ENCODE measurements around the gene SGMS1.
"Not testable (repeated sequence)": the region's sequence is repeated elsewhere in the genome, so short reads cannot be mapped to it uniquely, and the experiment has no call there.

SGMS1 gene

DNA sequence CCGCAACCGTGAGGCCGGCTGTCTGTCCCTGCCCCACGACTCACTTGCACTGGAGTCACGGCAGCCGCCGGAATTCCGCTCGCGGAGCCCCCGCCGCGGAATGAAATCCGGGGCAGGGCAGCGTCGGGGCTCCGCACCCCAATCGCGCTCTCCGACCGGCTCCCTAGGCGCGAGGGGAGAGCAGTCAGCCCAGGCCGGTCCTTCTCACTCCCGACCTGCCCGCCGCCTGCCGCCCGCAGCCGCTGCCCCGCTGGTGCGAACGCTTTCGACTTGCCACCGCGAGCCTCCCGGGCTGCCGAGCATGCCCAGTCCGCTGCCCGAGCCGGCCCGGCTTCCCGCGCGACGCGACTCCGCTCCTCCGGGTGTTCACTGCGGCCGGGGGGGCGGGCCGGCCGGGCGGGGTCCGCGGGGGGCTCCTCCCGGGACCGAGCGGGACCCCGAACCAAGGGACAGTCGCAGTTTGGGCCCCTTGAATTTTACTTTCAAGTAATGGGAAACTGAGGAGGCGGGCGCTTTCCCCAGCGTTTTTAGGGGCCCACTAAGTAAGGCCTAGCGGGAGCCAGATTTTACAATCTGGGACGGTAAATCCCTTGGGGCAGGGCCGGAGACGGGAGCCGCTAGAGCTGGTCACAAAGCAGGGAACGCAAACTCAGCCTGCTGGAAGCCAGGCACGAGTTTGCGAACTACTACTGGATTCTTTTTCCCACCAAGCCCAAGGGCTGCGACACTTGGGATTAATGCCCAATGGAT lies at the start of gene SGMS1:
Gene SGMS1 (minus strand): TSS at position 294 of the 750 bp plus-strand sequence. CDS start 279,842 bp downstream, outside the sequence.
- peak; percentile 79 for DNase-seq (ENCODE audit: low spot score)

DNA sequence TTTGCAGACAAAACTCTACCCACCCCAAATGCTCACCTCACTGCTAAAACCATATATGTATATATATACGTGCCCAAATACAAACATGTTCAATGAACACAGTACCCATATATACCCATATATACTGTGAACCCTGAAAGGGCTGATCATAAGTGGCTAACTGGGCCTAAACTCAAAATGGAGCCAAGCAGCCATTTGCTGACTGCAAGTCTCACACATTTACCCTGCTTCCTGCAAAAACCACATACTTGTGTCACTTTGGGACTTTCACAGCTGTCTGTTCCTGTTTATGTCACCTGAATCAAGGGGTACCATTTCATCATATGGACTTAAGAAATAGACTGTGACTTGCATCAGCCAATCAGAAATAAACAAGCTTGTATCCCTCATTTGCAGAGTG lies 48.4 kb upstream of the SGMS1 start:
- peak; percentile 59 for DNase-seq (ENCODE audit: low spot score)

DNA sequence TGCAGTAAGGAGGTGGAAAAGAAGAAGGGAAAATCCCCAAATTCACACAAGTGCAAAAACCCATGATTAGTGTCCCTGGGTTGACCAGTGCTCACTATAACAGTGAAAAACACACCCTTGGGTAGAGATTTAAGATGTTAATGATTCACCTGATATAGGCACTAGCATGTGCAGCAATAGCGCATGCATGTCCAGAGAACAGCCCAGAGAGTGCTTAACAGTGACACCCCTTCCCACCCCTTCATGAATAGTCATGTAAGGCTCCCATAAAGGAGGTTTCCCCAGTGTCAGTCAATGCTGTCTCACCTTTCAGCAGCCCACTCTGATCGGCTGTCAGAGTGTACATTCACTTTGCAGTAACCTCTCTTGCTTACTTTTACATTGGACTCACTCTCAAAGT lies 47.9 kb upstream of the SGMS1 start:
- DNase-seq (ENCODE audit: low spot score): not testable (repeated sequence)

DNA sequence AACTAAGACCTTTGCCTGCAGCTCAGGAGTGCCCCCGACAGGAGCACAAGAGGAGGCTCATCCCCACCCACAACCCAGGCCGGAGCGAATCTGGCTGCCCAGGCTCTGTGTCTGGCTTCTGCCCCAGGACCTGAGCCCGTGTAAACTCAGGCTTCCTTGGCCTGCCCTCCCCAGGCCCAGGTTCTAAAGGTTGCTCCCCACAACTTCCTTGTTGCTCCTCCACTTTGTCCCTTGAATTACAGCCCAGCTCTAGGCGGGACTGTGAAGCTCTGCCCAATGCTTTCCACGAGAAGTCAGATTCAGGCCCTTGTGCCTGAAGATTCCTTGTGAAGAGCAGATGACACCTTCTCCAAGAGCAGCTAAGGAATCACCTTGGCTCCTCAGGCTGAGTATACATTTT lies 46.2 kb upstream of the SGMS1 start:
- DNase-seq (ENCODE audit: low spot score): not testable (repeated sequence)

DNA sequence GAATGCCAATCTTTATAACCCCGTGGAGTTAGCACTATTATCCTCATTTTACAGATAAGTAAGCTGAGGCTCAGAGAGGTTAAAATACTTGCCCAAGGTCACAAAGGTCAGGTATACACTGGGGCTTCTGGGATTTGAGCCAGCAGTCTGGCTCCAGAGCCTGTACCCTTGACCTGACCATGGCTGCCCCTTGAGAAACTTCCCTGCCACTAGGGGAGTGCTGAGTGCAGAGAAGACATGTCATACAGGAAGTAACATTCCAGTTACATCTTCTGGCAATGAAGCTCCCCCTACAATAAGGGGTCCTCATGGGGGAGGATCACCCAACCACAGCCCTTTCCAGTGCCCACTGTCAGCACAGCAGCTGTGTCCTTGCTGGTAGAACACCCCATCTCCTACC lies 43.6 kb upstream of the SGMS1 start:
- not testable (repeated sequence) for DNase-seq (ENCODE audit: low spot score)

DNA sequence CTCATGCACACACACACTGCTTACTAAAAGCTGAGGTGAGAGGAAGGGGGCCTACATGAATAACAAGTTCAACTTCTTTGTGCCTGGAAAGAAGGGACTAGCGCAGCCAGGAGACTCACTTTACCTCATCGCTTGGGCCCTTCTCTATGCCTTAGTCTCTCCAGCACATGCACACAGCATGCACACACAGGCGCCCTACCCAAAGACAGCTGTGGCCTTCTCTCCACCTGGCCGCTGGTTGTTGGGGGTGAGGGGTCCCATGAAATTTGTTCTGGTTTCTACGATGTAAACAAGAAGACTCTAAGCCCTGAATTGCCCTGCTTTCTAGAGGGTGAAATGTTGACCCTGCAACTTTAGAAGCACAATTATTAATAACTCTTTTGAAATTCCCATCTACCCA lies 38.7 kb upstream of the SGMS1 start:
- DNase-seq (ENCODE audit: low spot score): not testable (repeated sequence)

DNA sequence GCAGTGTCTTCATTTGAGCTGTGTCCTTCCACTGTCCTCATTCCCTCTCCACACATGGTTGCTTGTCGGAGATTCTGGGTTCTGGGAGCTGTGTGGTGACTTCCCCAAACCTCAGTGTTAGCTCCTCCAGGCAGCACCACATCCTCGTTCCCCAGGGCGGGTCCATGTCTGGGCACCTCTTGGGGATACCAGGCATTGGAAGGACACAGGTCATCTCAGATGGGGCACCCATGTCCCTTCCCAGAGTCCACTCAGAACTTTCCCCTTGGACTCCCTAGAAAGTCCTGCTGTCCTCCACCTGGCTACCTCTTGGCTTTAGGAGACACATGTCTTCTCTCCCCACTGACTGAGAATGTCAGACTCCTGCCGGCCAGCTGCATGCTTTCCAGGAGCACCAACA lies 37.8 kb upstream of the SGMS1 start:
- not testable (repeated sequence) for DNase-seq (ENCODE audit: low spot score)

DNA sequence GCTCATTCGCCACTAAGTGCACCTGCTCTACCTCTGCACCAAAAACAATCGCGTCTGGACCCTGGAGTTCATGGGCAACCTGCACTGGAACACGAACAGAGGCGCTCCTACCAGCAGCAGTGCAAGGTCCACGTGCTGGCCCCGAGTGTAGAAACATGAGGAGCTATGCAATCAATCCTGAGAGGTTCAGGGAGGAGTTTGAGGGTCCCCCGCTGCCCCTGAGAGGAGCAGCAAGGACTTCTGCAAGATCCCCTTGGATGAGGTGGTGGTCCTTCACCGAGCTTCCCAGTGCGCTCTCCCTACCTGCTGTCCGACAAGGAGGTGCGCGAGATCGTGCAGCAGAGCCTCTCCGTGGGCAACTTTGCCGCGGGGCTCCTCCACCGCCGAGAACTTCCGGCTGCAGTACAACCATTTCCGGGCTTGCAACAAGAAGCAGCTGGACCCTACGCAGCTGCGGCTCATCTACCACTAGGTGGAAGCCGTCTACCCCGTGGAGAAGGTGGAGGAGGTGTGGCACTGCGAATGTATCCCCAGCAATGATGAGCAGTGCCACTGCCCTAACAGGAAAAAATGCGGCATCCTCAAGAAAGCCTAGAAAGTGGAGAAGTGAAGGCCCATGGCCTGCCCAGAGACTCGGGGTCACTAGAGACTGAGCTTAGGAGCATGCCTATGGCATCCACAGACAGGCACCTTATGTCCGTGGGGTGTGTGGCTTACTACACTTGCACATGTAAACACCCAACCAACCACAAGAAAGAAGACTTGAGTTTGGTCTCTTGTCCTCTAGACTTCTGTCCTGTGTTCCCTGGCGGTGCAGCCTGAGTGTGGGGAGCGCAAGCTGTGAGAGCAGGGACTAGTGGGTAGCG lies 36.3 kb upstream of the SGMS1 start:
- DNase-seq (ENCODE audit: low spot score): peak; percentile 38

DNA sequence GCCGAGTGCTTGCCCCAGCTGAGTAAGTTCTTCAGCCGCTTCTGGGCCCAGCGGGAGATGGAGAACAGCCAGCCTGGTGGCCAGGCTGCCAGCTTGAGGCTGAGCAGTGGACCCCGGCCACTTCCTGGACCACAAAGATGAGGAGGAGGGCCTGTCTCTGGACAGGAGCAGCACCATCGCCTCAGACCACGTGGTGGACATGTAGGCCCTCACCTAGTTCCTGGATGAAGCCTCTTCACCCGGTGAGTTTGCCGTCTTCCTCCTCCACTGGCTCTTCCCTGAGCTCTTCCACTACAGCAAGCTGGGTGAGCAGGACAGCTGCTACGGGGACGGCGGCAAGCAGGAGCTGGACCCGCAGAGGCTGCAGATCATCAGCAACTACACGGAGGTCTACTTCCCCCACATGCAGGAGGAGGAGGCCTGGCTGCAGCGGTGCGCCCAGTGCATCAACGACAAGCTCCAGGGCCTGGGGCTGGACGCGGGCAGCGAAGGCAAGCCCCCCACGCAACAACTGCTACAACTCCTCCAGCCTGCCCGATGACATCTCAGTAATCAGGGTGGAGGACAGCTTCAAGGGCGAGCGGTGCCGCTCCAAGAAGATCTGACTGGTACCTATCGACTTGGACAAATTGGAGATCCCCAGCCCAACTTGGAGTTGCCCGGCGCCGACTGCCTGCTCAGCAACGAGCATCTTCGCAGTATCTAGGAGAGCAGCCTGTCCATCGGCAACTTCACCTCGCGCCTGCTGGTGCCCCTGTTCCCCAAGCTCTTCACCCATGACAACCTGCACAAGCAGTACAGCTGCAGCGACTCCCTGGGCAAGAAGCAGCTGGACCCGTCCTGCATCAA lies 35.5 kb upstream of the SGMS1 start:
- not testable (repeated sequence) for DNase-seq (ENCODE audit: low spot score)

DNA sequence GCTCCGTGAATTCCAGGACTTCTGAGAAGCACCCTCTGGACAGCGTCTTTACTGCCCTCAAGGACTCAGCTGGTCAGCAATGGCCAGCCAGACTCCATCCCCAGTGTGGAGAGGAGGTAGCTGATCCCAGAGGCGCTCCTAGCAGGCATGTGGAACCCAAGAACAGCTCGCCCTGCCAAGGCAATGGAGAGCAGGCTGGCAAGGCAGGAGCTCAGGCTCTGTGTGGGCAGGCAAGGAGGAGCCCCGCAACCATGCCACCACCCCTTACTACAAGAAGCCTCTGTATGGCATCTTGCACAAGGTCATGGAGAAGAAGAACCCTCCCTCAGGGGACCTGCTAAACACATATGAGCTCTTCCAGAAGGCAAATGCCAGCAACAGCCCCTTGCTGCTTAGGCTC lies 34.4 kb upstream of the SGMS1 start:
- no peak for DNase-seq (ENCODE audit: low spot score)

DNA sequence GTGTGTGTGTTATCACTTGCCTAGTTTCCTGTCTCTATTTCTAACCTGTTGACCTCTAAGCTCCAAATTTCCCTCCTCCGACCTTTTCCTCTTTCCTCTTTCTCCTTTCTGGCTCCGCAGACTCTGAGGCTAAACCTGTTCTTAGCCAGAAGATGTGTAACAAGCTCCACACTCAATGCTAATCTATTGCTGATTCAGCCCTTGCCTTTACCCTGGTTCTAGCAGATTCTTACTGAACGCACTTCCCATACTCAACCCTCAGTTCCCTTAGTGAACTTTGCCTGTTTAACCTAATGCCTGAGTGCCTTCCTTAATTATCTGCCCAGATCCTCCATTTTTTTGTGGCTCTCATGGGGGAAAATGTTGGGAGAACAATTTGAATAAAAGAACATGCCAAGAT lies 30.0 kb upstream of the SGMS1 start:
- DNase-seq (ENCODE audit: low spot score): no peak

DNA sequence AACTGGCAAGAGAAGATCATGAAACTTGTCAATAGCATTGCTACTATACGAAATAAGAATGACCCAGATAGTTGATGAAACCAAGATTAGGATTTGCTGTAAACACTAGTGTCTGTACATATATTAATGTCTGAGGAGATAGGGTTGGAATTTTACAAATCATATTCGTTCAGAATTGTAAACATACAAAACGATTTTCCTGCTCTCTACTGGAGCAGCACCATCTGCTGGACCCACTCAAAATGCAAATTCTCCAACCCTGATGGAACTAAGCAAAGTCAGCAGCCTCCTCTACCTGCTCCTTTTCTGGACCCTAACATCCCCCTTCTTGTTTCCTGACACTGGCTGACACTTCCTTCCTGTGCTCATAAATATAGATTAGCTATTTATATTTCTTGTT lies 29.4 kb upstream of the SGMS1 start:
- peak; percentile 49 for DNase-seq (ENCODE audit: low spot score)

DNA sequence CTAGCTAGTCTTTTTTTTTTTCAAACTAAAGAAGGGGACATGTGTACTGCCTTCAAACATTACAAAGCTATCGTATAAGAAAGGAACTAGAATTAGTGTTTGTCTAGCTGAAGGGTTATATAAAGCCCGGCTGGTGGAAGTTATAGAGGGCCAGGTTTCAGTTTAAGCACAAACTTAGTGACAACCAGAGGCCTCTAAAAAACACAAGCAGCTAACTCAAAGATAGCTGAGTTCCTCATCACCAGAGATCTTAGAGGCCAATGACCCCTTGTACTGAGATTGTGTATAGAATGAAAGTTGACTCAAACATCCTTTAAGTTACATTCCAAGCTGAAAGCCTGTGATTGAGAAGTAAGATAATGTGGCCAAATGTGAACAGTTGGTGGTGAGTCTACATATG lies 28.1 kb upstream of the SGMS1 start:
- no peak for DNase-seq (ENCODE audit: low spot score)

DNA sequence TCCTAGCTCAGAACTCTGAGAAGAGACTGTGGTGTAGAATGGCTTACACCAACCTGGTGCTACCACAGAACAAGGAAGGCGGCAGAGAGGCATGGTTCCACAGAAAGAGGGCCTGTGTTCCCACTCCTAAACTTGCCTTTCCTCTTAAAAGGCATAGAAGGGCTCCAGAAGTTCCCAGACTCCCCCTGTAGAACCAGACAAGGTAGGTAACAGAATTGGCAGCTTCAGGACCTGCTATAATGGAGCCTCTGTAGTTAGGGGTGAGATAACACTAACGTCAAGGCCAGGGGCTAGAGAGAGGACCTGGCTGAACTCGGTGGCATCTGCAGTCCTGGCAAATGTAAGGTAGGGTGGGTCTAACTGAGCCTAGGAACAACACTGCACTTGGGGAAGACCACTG lies 26.7 kb upstream of the SGMS1 start:
- DNase-seq (ENCODE audit: low spot score): no peak

DNA sequence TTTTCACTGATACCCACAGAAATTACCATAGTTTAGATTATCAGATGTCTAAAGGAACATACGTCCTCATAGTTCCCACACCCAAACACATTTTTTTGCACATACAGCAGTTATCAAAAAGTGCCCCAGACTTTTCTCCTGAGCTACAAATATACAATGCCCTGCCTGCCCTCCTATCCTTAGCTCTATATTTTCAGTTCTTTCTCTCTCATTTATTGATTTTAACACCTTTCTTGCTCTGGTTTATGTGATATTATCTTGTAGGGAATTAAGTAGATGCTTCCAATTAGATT lies 25.1 kb upstream of the SGMS1 start:
- no peak for DNase-seq (ENCODE audit: low spot score)

DNA sequence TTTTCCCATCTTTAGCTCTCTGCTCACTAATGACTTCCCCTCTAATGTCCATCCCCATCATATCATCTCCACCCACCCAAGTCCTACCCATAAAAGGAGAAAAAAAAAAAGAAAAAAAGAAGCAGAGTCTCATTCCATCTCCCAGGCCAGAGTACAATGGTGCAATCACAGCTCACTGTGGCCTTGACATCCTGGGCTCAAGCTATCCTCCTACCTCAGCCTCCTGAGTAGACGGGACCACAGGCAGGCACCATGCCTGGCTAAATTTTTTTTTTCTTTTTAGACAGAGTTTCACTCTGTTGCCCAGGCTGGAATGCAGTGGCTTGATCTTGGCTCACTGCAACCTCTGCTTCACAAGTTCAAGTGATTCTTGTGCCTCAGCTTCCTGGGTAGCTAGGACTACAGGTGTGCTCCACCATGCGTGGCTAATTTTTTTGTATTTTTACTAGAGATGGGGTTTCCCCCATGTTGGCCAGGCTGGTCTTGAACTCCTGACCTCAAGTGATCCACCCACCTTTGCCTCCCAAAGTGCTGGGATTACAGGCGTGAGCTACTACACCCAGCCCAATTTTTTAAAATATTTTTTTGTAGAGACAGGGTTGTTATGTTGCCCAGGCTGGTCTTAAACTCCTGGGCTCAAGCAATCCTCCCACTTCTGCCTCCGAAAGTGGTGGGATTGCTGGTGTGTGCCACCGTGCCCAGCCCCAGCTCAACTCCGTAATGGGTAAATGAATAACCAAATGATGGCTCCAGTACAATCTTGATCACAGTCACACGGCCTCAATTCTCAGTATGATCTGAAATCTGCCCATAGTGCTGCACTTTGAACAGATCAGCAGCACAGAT lies 24.6 kb upstream of the SGMS1 start:
- DNase-seq (ENCODE audit: low spot score): no peak

DNA sequence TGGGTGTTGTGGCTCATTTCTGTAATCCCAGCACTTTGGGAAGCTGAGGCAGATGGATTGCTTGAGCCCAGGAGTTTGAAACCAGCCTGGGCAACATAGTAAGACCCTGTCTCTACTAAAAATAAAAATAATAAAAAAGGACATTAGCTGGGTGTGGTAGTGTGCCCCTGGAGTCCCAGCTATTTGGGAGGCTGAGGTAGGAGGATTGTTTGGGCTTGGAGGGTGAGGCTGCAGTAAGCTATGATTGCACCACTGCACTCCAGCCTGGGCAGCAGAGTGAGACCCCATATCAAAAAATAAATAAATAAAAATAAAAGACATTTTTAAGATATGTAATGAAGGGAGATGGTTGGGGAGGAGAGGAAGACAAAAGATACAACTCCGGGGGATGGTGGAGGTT lies 23.6 kb upstream of the SGMS1 start:
- DNase-seq (ENCODE audit: low spot score): not testable (repeated sequence)

DNA sequence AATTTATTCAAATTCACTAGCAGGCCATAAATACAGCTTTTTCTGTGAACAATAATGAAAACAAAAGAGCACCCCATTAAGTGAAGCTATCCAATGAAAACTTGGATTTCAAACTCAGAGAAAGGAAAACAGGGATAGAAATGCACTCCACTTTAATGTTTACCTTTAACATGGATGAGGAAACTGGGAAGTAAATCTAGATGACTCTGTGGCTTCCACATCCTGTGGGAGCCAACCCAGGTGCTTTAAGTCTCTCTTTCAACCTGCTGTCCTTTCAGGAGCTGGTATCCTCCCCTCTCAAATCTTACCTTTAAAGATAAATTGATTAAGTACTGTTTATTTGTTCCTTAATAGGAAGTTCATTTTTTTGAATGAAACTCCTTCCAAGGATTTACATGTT lies 21.5 kb upstream of the SGMS1 start:
- no peak for DNase-seq (ENCODE audit: low spot score)

DNA sequence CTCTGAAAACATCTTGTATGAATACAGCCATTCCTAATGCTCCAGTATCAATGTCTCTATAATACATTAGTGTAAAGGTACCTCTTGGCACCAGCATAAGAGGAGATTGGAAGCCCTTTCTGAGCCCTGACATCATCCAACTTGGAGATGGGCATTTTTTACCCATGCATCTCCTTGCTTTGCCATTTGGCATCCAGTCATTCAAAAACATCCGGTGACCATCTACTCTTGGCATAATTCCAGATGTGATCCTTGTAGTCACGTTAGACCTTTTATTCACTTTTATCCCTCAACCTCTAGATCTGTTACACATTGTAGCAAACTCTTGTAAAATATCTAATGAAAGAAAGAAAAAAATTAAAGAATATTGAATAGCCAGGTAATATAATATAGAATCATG lies 17.9 kb upstream of the SGMS1 start:
- DNase-seq (ENCODE audit: low spot score): no peak

DNA sequence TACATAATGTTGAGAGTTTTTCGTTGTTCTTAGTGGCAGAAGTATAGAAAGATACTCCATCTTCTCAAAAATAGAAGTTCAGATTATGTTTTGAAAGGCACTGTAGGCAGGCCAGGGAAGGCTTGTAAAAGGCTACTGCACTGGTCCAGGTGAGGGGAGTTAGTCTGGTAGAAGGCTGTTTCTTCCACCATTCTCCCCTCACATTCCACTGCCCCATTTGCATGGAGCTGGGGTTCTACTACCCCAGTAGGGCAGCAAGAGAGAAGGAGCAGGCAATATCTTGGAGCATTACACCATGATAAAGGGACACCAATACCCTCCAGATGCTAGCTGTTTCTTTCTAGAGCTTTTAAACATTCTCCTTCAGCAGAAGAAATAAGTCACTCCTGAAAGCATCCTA lies 16.5 kb upstream of the SGMS1 start:
- DNase-seq (ENCODE audit: low spot score): no peak
